ENCODE data around the gene ATF6.

The ATF6 gene

DNA sequence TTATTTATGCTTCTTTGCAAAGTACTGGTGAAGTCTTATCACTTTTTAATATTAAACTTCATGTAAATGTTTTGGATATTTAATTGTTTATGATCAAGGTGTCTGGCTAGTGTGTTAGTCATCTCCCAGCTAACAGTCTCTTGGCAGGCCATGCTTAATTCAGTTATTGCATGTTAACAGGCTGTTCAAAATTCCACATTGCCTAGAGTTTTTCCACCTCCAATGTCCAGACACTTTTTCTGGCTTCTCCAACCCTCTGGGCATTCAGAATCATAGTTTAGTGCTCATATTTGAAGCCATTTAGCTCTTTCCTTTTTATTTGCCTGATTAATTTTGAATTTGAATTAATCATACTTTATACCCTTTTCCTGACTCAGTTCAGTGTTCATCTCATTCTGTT lies 188.3 kb downstream of the ATF6 start:
- in situ Hi-C loops (cut with MboI; ENCODE audit: low sequenced_read_pairs): no loop called here

DNA sequence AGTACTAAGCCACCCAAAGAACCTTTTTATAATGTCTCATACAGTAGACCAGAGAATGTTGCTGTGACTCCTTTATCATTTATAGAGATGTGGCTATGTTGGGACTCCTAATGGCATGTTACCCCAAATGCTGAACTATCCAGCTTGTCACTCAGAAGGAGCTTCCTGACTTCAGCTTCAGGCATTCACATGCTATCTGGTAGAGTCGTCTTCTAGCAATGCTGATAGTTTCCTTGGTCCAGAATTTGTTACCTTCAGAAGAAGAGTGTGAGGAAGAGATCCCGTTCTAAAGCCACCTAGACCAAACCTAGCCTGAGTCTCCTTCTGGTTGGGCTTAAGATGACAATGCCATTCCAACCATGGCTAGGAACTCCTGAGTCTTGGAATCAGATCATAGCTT lies 189.5 kb downstream of the ATF6 start:
- in situ Hi-C loops (cut with MboI; ENCODE audit: low sequenced_read_pairs): no loop called here

DNA sequence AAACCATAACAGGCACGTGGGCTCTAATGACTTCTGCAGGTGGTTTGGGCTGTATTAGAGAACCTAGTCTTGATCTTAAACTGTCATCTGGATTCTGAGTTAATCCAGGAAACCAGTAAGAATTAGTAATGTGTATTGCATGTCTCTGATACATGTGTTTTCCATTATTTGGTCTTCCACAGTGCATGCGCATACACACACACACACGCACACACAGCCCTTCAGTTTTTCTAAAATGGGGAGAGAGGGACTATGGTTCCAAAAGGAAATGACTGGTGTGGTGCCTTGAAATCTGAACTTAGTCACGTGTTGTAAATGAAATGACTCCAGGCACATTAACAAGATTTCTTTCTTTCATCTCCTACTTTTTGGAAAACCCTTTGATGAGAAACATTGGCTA lies 190.0 kb downstream of the ATF6 start:
- in situ Hi-C loops (cut with MboI; ENCODE audit: low sequenced_read_pairs): no loop called here

DNA sequence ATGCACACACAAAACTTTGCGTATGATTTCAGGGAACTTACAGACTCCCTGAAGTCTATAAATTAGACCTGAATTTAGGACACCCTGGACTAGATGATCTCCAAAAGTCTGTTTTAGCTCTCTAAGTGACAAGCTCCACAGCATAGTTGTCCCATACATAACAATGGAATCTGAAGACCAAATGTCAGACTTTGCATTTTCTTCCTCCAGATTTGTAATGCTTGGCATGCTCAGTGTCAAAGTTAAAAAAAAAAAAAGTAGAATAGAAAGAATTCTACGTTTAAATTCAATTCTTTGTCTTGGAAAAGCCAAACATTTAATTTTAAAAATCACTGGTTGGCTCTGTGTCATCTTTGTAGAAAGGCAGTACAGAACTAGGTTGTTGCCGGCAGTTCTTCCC lies 190.8 kb downstream of the ATF6 start:
- in situ Hi-C loops (cut with MboI; ENCODE audit: low sequenced_read_pairs): no loop called here

DNA sequence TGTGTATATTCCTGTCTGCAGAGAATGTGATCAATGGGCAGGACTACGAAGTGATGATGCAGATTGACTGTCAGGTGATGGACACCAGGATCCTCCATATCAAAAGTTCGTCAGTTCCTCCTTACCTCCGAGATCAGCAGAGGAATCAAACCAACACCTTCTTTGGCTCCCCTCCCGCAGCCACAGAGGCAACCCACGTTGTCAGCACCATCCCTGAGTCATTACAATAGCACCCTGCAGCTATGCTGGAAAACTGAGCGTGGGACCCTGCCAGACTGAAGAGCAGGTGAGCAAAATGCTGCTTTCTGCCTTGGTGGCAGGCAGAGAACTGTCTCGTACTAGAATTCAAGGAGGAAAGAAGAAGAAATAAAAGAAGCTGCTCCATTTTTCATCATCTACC lies 192.3 kb downstream of the ATF6 start:
- in situ Hi-C loops (cut with MboI; ENCODE audit: low sequenced_read_pairs): no loop called here

DNA sequence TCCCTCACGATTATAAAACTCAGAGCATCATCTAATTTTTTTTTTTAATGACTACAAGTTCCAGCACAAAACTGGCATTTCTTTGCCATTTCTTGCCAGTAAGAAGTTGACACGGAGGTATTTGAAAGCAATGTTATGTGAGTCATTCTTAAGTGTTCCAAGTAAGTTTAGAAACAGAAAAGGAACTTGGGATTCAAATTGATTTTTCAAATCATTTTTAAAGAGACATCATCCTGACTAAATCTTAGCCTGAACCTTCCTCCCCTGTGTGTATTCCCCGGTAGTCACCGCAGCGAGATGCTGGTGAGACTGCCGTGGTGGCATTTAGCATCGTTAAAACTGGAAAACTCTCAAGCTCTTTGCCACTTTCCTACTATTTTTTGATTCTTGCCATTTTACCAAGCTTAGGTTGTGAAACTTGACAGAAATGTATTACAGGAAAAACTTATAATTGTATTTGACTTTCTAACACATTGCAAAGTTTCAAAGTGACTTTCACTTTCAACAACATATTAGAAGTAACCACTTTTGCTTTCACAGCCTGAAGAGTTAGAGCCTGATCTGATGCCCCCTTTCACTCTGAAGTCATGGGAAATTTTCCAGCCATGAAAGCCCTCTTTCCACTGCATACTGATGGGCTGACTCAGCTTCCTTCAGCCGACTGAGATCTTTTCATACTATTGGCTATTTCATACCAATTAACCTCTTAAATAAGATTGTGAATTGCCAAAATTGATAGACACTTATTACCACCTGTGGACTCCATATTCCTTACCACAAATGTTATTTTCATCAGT lies 196.2 kb downstream of the ATF6 start:
- in situ Hi-C loops (cut with MboI; ENCODE audit: low sequenced_read_pairs): no loop called here

GRCh38 chr1:161966067-161966466 lies 199.9 kb downstream of the ATF6 start:
- in situ Hi-C loops (cut with MboI; ENCODE audit: low sequenced_read_pairs): no loop called here

GRCh38 chr1:161970036-161970435 lies 203.9 kb downstream of the ATF6 start:
- in situ Hi-C loops (cut with MboI; ENCODE audit: low sequenced_read_pairs): no loop called here

- in situ Hi-C loops (cut with MboI; ENCODE audit: low sequenced_read_pairs): no loop called here
These were observed 204.5 kb downstream of the ATF6 start for GRCh38 chr1:161970633-161971032.

GRCh38 chr1:161972828-161973227 lies 206.7 kb downstream of the ATF6 start:
- in situ Hi-C loops (cut with MboI; ENCODE audit: low sequenced_read_pairs): no loop called here

GRCh38 chr1:161973924-161974845 lies 208.1 kb downstream of the ATF6 start:
- in situ Hi-C loops (cut with MboI; ENCODE audit: low sequenced_read_pairs): no loop called here

DNA sequence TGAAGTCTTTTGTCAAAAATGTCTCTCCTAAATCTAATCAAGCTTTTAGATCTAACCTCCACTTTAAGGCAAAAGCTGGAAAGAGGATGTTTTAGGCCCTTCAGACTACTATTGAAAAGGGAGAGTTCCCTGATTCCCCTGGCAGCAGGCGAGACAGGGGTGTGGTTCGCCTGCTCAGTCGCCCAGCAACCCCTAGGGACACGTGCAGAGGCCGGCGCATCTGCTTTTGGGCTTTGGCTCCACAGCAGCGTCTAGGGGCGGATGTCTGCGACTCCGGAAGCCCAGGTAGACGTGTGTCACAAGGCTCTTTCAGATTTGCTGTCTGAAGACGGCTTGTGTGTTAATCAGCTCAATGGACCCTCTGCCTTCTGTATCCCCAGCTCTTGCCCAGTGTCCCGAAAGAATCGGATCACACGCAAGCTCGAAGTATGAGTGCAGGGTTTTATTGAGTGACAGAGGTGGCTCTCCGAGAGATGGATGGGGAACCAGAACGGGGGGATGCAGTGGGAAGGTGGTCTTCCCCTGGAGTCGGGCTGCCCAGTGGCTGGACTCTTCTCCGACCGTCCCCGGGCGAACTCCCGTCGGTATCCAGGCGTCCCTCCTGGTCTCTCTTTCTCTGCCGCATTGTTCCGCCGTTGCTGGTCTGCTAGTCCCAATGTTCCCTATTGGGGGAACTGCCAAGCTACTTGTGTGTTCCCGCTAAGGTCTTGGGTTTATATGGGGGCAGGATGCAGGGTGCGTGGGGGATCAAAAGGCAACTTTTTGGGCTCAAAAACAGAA lies 212.1 kb downstream of the ATF6 start:
- in situ Hi-C loops (cut with MboI; ENCODE audit: low sequenced_read_pairs): no loop called here

DNA sequence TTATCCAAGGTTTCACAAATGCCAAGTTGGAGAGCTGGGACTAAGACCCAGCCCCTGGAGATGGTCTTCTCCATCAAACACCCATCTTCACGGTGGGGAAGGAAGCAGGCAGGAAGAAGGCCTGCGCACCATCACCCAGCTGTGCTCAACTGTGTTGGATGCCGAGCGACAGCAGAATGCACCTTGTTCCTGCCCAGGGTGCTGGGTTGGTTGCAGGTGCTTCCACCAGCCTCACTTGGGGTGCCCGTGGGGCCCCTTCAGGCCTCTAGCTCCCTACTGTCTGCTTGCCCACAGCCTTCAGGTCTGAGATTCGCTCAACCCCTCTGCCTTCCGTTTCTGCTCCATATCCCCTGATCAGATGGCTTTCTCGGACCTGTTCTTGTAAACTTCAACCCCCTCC lies 215.0 kb downstream of the ATF6 start:
- in situ Hi-C loops (cut with MboI; ENCODE audit: low sequenced_read_pairs): no loop called here

DNA sequence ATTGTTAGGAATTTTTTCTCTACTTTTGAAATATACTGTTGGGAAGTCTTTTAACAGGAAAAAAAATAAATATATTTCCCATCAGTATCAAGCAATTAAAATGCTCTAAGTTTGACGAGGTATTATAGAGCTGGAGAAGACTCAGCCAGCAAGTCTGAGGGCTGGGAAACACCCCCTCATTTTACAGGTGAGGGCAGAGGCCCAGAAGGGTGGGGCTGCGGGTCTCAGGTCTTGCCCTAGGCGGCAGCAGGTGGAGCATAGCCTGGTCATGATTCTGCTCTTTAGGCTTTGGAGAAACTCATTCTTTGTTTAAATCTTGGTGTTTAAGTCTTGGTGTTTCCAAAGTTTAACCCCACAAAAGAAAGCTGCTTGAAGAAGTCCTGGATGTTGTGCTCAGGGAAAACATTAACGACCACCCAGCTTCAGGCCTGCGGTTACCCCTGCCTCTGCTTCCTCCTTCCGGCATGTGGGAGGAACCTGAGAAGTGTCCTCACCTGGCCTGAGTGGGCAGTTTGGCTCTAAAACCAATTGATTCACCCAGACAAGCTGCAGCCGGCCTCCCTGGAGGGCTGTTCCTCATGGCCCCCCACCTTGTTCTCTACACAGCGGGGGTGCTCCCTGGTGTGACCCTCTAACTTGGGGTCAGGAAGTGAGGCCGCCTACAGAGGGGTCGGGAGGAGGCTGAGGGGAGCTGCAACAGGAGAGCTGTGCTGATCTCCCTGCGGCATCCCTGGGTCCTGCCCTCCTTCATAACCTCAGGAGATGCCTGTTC lies 215.8 kb downstream of the ATF6 start:
- in situ Hi-C loops (cut with MboI; ENCODE audit: low sequenced_read_pairs): no loop called here

GRCh38 chr1:161982507-161982895 lies 216.4 kb downstream of the ATF6 start:
- in situ Hi-C loops (cut with MboI; ENCODE audit: low sequenced_read_pairs): no loop called here

DNA sequence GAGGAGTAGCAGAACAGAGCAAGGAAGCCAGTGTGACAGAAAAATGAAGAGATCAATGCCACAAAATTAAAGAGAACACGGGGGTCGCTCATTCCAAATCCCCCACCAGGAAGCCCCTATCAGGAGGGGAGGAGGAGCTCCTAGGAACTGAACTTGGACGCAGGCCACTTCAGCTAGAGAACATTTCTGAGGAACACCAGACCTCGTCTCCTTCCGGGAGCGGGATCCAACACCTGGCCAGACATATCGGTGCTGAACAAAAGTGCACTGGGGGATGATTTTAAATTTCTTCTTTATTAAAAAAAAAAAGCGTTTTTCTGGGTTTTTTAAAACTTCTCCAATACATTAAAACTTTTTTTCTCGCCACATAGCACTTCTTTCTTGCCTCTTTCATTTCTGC lies 216.8 kb downstream of the ATF6 start:
- in situ Hi-C loops (cut with MboI; ENCODE audit: low sequenced_read_pairs): no loop called here

DNA sequence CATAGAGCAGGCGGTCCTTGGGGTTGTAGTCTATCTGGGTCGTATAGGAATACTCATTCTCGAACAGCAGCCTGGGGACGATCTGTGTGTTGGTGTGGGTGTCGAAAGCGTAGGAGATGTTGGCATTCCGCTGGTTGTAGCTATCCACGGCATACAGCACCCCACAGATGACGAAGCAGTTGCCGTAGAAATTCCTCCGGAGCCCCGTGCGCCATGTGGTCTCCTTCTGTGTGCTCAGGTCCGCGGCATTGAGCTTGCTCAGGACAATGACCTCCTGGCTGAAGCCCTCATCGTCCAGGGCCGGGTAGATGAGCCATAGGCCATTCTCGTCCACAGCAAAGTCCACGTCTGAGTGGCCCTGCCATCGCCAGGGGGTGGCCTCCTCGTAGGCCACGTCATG lies 217.6 kb downstream of the ATF6 start:
- in situ Hi-C loops (cut with MboI; ENCODE audit: low sequenced_read_pairs): no loop called here

DNA sequence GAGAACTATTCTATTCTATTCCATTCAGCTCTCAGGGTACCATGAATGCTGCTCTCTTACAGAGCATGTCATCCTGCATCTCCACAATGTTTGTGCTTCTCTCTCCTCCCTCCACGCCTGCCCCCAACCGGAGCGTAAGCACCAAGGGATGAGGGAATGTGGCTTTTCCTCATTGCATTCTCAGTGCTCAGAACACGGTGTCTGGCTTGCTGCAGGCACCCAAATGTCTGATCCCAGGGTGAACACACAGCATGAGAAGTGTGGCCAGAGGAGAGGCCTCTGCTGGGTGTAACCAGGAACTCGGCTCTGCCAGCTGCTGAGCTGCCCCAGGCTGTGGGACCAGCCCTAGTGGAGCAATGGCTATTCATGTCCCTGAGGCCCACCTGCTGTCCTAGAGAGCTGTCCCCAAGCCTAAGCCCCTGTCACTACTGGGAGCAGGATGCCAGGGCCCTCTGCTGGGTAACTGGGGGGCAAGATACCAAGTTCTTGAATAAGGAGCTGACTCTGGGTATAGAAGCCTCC lies 219.2 kb downstream of the ATF6 start:
- in situ Hi-C loops (cut with MboI; ENCODE audit: low sequenced_read_pairs): no loop called here

DNA sequence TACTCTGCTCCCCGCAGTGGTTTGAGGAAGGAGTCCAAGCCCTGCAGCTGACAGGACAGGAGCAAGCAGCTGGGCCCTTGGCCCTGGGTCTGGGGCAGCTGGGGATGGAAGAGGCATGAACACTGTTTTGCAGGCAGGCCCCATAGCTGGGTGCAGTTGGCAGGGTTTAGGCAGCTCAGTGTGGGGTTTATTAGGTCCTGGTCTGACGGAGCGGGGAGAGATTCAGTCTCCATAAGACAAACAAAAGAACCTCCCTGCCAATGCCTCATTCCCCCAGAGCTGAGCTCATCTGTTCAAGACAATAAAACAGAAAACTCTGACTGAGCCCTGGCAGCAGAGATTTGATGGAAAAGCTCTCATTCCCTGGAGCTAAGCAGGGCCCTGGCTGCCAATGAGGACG lies 220.2 kb downstream of the ATF6 start:
- in situ Hi-C loops (cut with MboI; ENCODE audit: low sequenced_read_pairs): no loop called here

DNA sequence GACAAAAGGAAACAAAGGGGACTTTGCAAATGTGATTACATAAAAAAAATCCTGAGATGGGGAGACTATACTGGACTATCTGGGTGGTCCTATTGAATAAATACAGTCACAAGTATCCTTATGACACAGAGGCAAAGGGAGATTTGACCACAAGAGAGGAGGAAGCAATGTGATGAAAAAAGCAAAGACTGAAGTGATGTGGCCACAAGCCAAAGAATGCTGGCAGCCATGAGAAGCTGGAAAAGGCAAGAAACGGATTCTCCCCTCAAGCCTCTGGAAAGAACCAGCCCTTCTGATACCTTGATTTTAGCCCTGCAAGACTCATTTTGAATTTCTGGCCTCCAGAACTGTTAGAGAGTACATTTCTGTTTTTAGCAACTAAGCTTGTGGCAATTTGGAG lies 221.2 kb downstream of the ATF6 start:
- in situ Hi-C loops (cut with MboI; ENCODE audit: low sequenced_read_pairs): no loop called here
